Osteoblast (primary cell): ENCODE measurements around the gene CCSER1. TPM values are rescaled to one million over a fixed set of nuclear protein-coding genes. Genes with fewer than 3 reads are reported as not detected.
A peak's percentile ranks its signal among the peaks of the same experiment; 100 is the strongest.

ENCODE experiments used
- DNase-seq: peaks from one replicate; pipeline ENCODE4 v3.0.0; 2011; ENCODE audit warnings: low spot score, mixed read lengths; ENCODE audit not compliant: insufficient read length; ENCODE audit errors: missing footprints
- H2AFZ ChIP-seq: 2 replicates; pipeline ENCODE4 v1.6.0; 2011; ENCODE audit warnings: mild to moderate bottlenecking, low read length
- H3K27ac ChIP-seq: 2 replicates; pipeline ENCODE4 v1.5.1; 2011; ENCODE audit warnings: mild to moderate bottlenecking, low read depth, low read length, moderate library complexity
- H3K27me3 ChIP-seq: 2 replicates; pipeline ENCODE4 v1.6.0; 2012; ENCODE audit warnings: mild to moderate bottlenecking, control low read depth, inconsistent platforms, low read length, moderate library complexity; ENCODE audit not compliant: insufficient read depth
- H3K36me3 ChIP-seq: 2 replicates; pipeline ENCODE4 v1.5.1; 2011; ENCODE audit warnings: mild to moderate bottlenecking, low read length, control low read depth, moderate library complexity; ENCODE audit not compliant: insufficient read depth
- H3K4me1 ChIP-seq: 2 replicates; pipeline ENCODE4 v1.5.1; 2011; ENCODE audit warnings: mild to moderate bottlenecking, low read length, control low read depth, moderate library complexity; ENCODE audit not compliant: insufficient read depth
- H3K4me2 ChIP-seq: 2 replicates; pipeline ENCODE4 v1.6.0; 2011; ENCODE audit warnings: mild to moderate bottlenecking, low read length; ENCODE audit not compliant: insufficient read depth
- H3K4me3 ChIP-seq: fragments of 200-600 bp; sonication (generic); 3 replicates; pipeline ENCODE4 v1.5.1; 2012; ENCODE audit warnings: mild to moderate bottlenecking, low read length, inconsistent platforms; ENCODE audit not compliant: insufficient read depth
- H3K79me2 ChIP-seq: 2 replicates; pipeline ENCODE4 v1.6.0; 2012; ENCODE audit warnings: mild to moderate bottlenecking, low read length, control low read depth, inconsistent platforms; ENCODE audit not compliant: insufficient read depth
- H3K9me3 ChIP-seq: 2 replicates; pipeline ENCODE4 v1.5.1; 2011; ENCODE audit warnings: low read depth, low read length, control low read depth
- H4K20me1 ChIP-seq: 2 replicates; pipeline ENCODE4 v1.6.0; 2012; ENCODE audit warnings: mild to moderate bottlenecking, low read length, control low read depth; ENCODE audit not compliant: insufficient read depth
- CTCF ChIP-seq: IDR thresholded peaks from 2 replicates; pipeline ENCODE4 v1.5.1; 2011; ENCODE audit warnings: mild to moderate bottlenecking, low read depth, low read length, moderate library complexity; ENCODE audit errors: extremely low read depth
- total RNA-seq: library from RNA; depleted of rRNA; stranded (reverse); fragments of >200 nt; gene quantifications from 2 replicates; pipeline ENCODE4 v1.2.3, GENCODE V29; 2012

The CCSER1 gene
- total RNA-seq, 1 donor: under 0.01 TPM

- Histone ChIP-seq H3K27ac (no peak overlapping the region), H3K4me1 (no peaks in the 10 kb centered on the region), H3K79me2 (no peaks in the 10 kb centered on the region), H3K4me3 (no peak overlapping the region), H3K27me3 (no peaks in the 10 kb centered on the region), H3K4me2 (no peak overlapping the region), H2AFZ (no peak overlapping the region), H4K20me1 (no peaks in the 10 kb centered on the region), H3K36me3 (no peaks in the 10 kb centered on the region), H3K9me3 (no peaks in the 10 kb centered on the region)
- no peak for DNase-seq
- TF ChIP-seq CTCF: no peak
Measured at GRCh38 chr4:90220459-90220858, 93.3 kb downstream of the CCSER1 start.

GRCh38 chr4:90226734-90227133, 99.5 kb downstream of the CCSER1 start:
- no peak for TF ChIP-seq CTCF
- Histone ChIP-seq H3K79me2 (no peaks in the 10 kb centered on the region), H3K4me3 (no peak overlapping the region), H4K20me1 (no peaks in the 10 kb centered on the region), H3K36me3 (no peaks in the 10 kb centered on the region), H3K27me3 (no peaks in the 10 kb centered on the region), H3K27ac (no peak overlapping the region), H2AFZ (no peak overlapping the region), H3K9me3 (no peaks in the 10 kb centered on the region), H3K4me2 (no peak overlapping the region), H3K4me1 (no peaks in the 10 kb centered on the region)
- no peak for DNase-seq

- Histone ChIP-seq H4K20me1 (no peaks in the 10 kb centered on the region), H2AFZ (no peak overlapping the region), H3K36me3 (no peaks in the 10 kb centered on the region), H3K4me2 (no peak overlapping the region), H3K27ac (no peak overlapping the region), H3K4me3 (no peak overlapping the region), H3K9me3 (no peaks in the 10 kb centered on the region), H3K27me3 (no peaks in the 10 kb centered on the region), H3K4me1 (no peaks in the 10 kb centered on the region), H3K79me2 (no peaks in the 10 kb centered on the region)
- no peak for TF ChIP-seq CTCF
- peak; percentile 17 for DNase-seq
Measured at GRCh38 chr4:90227177-90227576, 100.0 kb downstream of the CCSER1 start.

- TF ChIP-seq CTCF: no peak
- Histone ChIP-seq H3K4me1 (no peaks in the 10 kb centered on the region), H3K9me3 (no peaks in the 10 kb centered on the region), H3K27me3 (no peaks in the 10 kb centered on the region), H3K4me3 (no peak overlapping the region), H4K20me1 (no peaks in the 10 kb centered on the region), H3K79me2 (no peaks in the 10 kb centered on the region), H3K27ac (no peak overlapping the region), H3K36me3 (no peaks in the 10 kb centered on the region), H3K4me2 (no peak overlapping the region), H2AFZ (no peak overlapping the region)
- DNase-seq: no peak
Measured at GRCh38 chr4:90234916-90235547, 107.8 kb downstream of the CCSER1 start.
